Left renal cortex interstitium (tissue), 4 donors: ENCODE measurements around the gene IL5. TPM values are rescaled to one million over a fixed set of nuclear protein-coding genes. Genes with fewer than 3 reads are reported as not detected.
"Not testable (repeated sequence)": the region's sequence is repeated elsewhere in the genome, so short reads cannot be mapped to it uniquely, and the experiment has no call there.

ENCODE experiments used
- DNase-seq, 4 donors: peaks; one replicate each; pipeline ENCODE4 v3.0.0-alpha.2; 2013; ENCODE audit warnings: low read depth in 4 of 4, low spot score in 2 of 4, missing footprints in 1 of 4
- polyA plus RNA-seq, 4 donors: library from polyadenylated mRNA; unstranded; fragments of 120-200 nt; gene quantifications; one replicate each; pipeline ENCODE4 v1.2.1, GENCODE V29; 2013; ENCODE audit not compliant: insufficient read length in 4 of 4

Gene IL5
- polyA plus RNA-seq, 4 donors = 0.16 to 0.62 (median 0.51) TPM; not detected in 1

- no peak for DNase-seq
Observed at GRCh38 chr5:132539716-132540115, 3.6 kb downstream of the IL5 start.

GRCh38 chr5:132530946-132531345, 12.4 kb downstream of the IL5 start:
- no peak for DNase-seq

GRCh38 chr5:132528866-132529634, 14.3 kb downstream of the IL5 start:
- no peak for DNase-seq

- DNase-seq = no peak
Observed at GRCh38 chr5:132528021-132528420, 15.3 kb downstream of the IL5 start.

- DNase-seq = no peak
Observed at GRCh38 chr5:132526974-132527564, 16.3 kb downstream of the IL5 start.

- DNase-seq = peak; percentile 17 to 69 (median 40)
Observed at GRCh38 chr5:132526290-132526973, 16.9 kb downstream of the IL5 start.

GRCh38 chr5:132525299-132525724, 18.0 kb downstream of the IL5 start:
- no peak for DNase-seq

GRCh38 chr5:132524877-132525276, 18.4 kb downstream of the IL5 start:
- not testable (repeated sequence) for DNase-seq

- not testable (repeated sequence) for DNase-seq
Observed at GRCh38 chr5:132522067-132522466, 21.3 kb downstream of the IL5 start.

GRCh38 chr5:132513618-132514336, 29.5 kb downstream of the IL5 start:
- not testable (repeated sequence) for DNase-seq

- DNase-seq = no peak
Observed at GRCh38 chr5:132510076-132510475, 33.2 kb downstream of the IL5 start.

GRCh38 chr5:132506094-132506692, 37.1 kb downstream of the IL5 start:
- DNase-seq = no peak

GRCh38 chr5:132505641-132506040, 37.7 kb downstream of the IL5 start:
- no peak for DNase-seq

GRCh38 chr5:132504746-132505145, 38.6 kb downstream of the IL5 start:
- DNase-seq = no peak

- DNase-seq = no peak
Observed at GRCh38 chr5:132503244-132503643, 40.1 kb downstream of the IL5 start.

GRCh38 chr5:132501961-132502931, 41.1 kb downstream of the IL5 start:
- DNase-seq = no peak

- no peak for DNase-seq
Observed at GRCh38 chr5:132501629-132501956, 41.7 kb downstream of the IL5 start.

GRCh38 chr5:132500931-132501628, 42.2 kb downstream of the IL5 start:
- DNase-seq = peak in 1 of 4 donors; percentile 30
